ENCODE data around the gene JAKMIP1.
"Not testable (repeated sequence)": the region's sequence is repeated elsewhere in the genome, so short reads cannot be mapped to it uniquely, and the experiment has no call there.

Gene JAKMIP1

DNA sequence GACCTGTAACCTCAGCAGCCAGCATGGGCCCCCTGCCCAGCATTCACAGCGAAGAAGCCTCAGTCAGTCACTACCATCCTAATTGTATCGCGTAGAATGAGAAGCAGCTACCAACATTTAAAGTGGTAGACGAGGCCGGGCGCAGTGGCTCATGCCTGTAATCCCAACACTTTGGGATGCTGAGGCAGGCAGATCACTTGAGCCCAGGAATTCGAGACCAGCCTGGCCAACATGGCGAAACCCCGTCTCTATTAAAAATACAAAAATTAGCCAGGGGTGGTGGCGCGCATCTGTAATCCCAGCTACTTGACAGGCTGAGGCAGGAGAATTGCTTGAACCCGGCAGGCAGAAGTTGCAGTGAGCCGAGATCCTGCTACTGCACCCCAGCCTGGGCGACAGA, 59.3 kb downstream of the JAKMIP1 start:
- DNase-seq = not testable (repeated sequence)

GRCh38 chr4:6137747-6138135, 62.6 kb downstream of the JAKMIP1 start:
- no peak for DNase-seq

DNA sequence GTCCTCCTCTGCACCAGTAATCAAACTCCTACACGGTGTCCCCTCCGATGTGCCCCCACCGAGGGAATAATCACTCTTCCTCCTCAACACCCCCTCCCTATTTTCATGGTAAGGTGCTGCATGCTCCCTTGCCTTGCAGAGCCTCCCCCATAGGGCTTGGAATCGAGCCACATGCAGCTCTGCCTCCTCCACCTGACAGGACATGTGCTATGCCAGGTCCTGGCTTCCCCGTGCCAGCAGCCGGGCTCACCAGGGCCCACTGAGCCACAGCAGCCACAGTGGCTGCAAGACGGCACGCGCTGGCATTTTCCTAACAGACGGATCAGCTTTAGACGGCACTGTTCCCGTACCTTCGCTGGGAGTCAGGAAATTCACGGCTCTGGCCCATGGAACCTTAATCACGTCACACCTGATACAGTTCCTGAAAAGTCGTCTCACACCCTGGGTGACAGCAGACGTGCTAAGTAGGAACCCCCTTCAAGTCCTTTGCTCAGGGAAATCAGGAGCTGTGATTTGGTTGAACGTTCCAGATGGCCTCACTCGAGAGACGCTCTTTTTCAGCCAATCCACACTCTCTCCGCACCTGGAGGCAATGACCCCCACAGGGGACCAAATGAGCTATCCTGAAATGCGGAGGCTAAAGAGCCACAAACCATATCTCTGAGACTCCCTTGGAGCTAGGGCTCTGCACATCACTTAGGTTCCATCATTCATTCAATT, 63.2 kb downstream of the JAKMIP1 start:
- no peak for DNase-seq

DNA sequence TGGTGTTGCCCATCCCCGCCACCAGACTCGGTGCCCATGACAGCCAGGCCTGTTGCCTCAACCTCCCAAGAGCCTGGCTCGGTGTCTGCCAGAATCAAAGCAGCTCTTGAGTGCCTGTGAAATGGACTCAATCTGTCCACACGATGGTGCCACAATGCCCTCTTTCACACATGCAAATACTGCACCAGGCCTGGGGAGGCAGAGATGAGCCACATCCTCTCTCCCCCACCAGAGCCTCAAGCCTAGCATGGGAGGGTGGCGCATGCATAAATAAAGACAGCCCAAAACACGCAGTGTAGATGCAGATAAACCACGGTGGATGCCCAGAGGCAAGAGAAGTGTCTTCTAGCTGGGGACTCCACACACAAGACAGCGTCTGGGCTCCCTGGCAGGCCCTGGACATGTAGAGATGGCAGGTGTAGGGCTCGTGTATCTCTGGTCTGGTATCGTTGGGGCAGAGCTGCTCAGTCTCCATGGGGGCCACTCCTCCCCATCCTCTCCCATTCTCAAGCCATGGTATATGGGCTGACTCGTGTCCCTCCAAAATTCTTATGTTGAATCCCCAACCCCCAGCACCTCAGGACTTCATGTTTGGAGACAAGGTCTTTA, 65.6 kb downstream of the JAKMIP1 start:
- DNase-seq = peak; percentile 2

DNA sequence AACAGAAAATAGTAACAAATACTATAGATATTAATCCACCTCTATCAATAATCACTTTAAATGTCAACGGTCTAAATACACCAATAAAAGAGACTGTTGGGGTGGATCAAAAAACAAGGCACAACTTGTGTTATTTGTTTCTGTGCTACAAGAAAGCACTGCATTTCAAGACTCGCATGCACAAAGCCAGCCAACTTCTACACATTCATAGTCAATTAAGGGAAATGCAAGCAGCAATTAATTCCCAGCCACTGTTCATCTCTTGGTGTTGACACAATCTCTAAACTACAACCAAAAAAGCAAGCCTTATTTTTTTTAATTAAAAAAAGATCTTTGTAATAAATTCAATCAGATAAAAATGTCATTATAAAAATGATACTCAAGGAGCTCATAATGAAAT, 67.6 kb downstream of the JAKMIP1 start:
- no peak for DNase-seq

DNA sequence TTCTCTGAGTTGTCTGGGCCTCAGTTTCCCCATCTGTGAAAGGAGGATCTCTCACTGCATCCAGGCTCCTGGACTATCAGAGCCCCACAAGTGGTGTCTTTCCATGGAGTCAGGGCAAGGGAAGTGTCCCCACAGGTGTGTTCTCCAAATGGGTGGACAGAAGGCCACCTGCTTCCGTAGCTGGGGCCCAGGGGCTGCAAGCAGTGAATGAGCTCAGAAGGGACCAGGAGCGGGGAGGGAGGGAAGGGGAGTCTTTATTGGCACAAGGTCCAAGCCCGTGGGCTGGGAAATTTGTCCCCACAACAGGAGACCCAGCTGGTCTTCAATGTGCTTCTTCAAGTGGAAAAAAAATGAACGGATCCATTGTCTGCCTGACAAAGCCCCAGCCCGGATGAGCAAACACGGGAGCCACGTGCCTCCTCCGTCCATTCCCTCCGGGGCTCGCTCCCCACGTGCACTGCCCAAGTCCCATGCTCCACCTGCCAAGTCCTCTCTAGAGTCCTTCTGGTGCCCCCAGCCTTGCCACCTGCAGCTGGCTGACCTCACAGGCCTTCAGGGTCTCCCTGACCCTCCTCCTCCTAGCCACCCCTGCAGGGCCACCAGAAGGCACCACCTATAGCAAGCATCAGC, 72.0 kb downstream of the JAKMIP1 start:
- DNase-seq = no peak

GRCh38 chr4:6126971-6127745, 73.2 kb downstream of the JAKMIP1 start:
- no peak for DNase-seq

DNA sequence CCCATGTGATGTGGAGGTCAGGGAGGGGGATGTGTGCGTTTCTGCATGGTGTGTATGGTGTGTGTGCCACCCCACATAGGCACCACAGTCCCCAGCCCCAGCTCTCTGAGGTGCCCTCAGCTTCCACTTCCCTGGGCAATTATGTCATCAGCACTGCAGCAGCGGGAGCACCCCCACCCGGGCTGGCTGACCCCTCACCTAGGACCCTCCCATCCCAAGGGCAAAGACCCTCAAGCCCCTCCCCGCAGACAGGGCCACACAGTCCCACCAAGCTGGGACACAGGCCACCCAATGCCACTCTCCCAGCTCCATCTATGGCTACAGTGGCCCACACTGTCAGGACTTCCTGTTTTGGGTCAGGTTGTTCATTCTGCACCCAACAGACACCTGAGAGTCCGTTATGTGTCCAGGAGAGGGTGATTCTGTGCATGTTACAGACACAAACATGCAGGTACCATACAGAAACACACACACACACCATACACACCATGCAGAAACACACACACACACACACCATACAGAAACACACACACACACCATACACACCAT, 75.2 kb downstream of the JAKMIP1 start:
- DNase-seq = no peak

DNA sequence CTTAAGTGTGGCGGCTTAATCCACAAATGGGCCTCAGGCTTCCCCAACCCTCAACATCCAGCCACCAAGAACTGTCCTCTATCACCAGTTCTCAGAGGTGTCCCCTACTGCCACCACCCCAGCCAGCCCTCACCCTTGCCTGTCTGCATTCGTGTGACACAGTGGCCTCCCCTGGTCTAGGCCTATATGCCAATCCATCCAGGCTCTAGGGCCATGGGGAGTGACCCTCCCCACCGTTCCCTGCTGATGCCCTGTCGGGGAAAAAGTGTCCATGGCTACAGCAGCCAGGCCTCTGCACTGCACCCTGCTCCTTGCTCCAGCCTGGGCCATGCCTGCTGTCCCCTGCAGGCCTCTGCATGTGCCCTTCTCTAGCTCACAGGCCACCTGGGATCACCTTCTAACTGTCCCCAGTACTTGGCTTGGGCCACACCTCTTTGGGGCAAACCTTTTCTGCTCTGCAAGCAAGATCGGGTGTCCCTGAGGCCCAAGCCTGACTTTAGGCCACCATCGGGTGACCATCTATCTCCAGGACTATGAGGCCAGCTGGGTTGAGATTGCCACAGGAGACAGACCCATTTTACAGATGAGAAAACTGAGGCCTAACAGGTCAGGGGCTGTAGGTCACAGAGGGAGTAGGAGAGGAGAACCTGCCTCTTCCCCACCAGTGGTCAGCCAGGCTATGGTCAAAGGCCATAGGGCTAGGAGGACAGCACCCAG, 75.8 kb downstream of the JAKMIP1 start:
- no peak for DNase-seq

- DNase-seq = no peak
Measured at GRCh38 chr4:6123976-6124375, 76.4 kb downstream of the JAKMIP1 start.

DNA sequence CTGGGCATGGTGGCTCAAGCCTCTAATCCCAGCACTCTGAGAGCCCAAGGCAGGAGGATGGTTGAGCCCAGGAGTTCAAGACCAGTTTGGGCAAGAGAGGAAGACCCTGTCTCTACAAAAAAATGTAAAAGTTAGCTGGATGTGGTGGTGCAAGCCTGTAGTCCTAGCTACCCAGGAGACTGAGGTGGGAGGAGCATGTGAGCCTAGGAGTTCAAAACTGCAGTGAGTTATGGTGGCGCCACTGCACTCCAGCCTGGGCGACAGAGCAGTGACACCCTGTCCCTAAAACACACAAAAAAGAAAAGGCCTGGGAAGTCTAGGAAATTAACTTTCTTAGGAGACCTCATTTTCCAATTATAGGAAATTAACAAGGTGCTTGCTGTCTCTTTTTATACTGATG, 76.8 kb downstream of the JAKMIP1 start:
- DNase-seq = no peak

GRCh38 chr4:6123116-6123515, 77.2 kb downstream of the JAKMIP1 start:
- DNase-seq = no peak

- no peak for DNase-seq
Measured at GRCh38 chr4:6122496-6122895, 77.9 kb downstream of the JAKMIP1 start.

- DNase-seq = no peak
Measured at GRCh38 chr4:6121941-6122340, 78.4 kb downstream of the JAKMIP1 start.

GRCh38 chr4:6121276-6121850, 79.0 kb downstream of the JAKMIP1 start:
- no peak for DNase-seq

GRCh38 chr4:6120361-6120760, 80.0 kb downstream of the JAKMIP1 start:
- DNase-seq = no peak

GRCh38 chr4:6119507-6120020, 80.8 kb downstream of the JAKMIP1 start:
- no peak for DNase-seq

DNA sequence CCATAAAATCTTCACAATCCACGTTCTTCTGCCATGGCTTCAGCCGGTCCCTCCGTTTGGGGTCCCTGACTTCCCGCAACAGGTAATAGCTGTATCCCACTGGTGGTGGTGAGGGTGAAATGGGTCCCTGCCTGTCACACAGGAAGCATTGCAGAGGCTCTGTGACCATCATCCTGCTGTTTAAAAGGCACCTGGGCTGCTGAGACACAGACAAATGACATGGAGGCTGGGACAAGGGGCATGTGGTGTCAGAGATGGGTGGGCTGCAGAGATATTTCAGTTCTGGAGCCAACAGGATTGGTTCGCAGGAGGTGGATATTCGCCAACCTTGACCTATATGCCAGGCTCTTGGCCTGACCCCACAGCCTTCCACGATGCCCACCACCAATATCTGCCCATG, 82.1 kb downstream of the JAKMIP1 start:
- DNase-seq = no peak

DNA sequence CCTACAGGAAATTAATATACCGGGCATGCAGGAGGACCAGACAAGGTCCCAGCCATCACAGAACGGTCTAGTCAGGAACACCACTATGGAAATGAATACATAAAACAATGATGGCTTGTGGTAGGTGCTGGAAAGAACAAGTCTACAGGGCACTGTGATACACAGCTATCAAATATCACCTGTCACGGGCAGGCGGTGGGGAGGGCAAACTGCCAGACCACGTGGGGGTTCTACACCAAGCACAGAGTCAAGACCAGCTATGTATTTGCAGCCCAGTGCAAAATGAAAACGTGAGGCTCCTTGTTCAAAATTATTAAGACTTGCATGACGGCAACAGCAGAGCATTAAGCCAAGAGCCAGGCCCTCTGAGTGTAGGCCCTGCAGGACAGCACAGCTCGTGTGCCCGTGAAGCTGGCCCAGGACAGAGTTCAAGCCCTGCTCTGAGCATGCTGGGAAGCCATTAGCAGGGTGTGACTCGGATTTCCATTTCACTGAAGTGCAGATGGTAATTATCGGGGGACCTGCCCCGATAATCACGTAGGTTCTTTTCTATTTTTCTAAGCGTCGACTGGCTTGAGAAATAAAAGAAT, 83.6 kb downstream of the JAKMIP1 start:
- DNase-seq = no peak

- no peak for DNase-seq
Measured at GRCh38 chr4:6115746-6116586, 84.4 kb downstream of the JAKMIP1 start.

GRCh38 chr4:6115342-6115741, 85.0 kb downstream of the JAKMIP1 start:
- DNase-seq = no peak
